ENCODE results near the gene SLX1A. TPM values are rescaled to one million over a fixed set of nuclear protein-coding genes. Genes with fewer than 3 reads are reported as not detected.

SLX1A gene
- total and polyA plus RNA-seq, 9 of the 15 experiments (the other 6 are each of a cell fraction or from before 2014, with no cell fraction given), result 2.3 to 86.5 (median 11.6) TPM

DNA sequence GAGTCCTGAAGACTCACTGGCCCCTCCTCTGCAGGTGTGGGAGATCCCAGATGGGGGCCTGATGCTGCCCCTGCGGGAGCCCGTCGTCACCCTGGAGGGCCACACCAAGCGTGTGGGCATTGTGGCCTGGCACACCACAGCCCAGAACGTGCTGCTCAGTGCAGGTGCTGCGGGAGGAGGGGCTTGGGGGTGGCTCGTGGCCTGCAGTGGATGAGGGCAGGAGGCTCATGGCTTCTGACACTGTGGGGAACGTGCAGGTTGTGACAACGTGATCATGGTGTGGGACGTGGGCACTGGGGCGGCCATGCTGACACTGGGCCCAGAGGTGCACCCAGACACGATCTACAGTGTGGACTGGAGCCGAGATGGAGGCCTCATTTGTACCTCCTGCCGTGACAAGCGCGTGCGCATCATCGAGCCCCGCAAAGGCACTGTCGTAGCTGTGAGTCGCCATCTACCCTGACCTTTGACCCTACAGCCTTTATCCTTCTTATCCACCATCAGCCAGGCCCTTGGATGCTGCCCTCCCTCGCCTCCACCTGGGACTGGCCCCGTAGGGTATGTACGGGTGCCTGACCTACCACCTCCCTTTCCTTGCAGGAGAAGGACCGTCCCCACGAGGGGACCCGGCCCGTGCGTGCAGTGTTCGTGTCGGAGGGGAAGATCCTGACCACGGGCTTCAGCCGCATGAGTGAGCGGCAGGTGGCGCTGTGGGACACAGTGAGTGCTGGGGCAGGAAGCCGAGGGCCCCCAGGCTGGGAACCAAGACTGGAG, 6.7 kb upstream of the SLX1A start (continued):
- TF ChIP-seq CBX1 (IDR thresholded peaks at IDR 0.05; ENCODE audit: low read depth) (0 out of 2 replicates have a peak, but pooled peaks have one; percentile 37), FOXK1 (CRISPR knock-in tag; IDR thresholded peaks at IDR 0.05; ENCODE audit: borderline replicate concordance) (peak; percentile 21; the same call in 1 of the 2 replicates), ZNF57 (CRISPR knock-in tag; IDR thresholded peaks at IDR 0.05) (no peak), TBL1XR1 (IDR thresholded peaks at IDR 0.05; ENCODE audit: low read length in 2 of 2) (no peak), NR3C1 (CRISPR knock-in tag; IDR thresholded peaks at IDR 0.05) (no peak), L3MBTL2 (IDR thresholded peaks at IDR 0.05) (peak; percentile 50), TEAD1 (CRISPR knock-in tag; IDR thresholded peaks at IDR 0.05) (peak in 1 of 2 experiments; percentile 74; a peak in 1 of 4 replicates), KLF6 (CRISPR knock-in tag; IDR thresholded peaks at IDR 0.05; ENCODE audit: borderline replicate concordance) (no peak), KHSRP (IDR thresholded peaks at IDR 0.05) (no peak), GABPB1 (CRISPR knock-in tag; IDR thresholded peaks at IDR 0.05) (peak; percentile 68; the same call in 1 of the 2 replicates), KDM4B (IDR thresholded peaks at IDR 0.05; ENCODE audit: borderline replicate concordance in 2 of 2, low read depth in 1 of 2) (no peak)
- TF ChIP-seq, protein P1, sequence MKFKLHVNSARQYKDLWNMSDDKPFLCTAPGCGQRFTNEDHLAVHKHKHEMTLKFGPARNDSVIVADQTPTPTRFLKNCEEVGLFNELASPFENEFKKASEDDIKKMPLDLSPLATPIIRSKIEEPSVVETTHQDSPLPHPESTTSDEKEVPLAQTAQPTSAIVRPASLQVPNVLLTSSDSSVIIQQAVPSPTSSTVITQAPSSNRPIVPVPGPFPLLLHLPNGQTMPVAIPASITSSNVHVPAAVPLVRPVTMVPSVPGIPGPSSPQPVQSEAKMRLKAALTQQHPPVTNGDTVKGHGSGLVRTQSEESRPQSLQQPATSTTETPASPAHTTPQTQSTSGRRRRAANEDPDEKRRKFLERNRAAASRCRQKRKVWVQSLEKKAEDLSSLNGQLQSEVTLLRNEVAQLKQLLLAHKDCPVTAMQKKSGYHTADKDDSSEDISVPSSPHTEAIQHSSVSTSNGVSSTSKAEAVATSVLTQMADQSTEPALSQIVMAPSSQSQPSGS (CRISPR knock-in tag; IDR thresholded peaks at IDR 0.05), result no peak
- TF ChIP-seq, protein P2, sequence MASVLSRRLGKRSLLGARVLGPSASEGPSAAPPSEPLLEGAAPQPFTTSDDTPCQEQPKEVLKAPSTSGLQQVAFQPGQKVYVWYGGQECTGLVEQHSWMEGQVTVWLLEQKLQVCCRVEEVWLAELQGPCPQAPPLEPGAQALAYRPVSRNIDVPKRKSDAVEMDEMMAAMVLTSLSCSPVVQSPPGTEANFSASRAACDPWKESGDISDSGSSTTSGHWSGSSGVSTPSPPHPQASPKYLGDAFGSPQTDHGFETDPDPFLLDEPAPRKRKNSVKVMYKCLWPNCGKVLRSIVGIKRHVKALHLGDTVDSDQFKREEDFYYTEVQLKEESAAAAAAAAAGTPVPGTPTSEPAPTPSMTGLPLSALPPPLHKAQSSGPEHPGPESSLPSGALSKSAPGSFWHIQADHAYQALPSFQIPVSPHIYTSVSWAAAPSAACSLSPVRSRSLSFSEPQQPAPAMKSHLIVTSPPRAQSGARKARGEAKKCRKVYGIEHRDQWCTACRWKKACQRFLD (CRISPR knock-in tag; IDR thresholded peaks at IDR 0.05), result 0 out of 2 replicates have a peak, but pooled peaks have one; percentile 33
- TF ChIP-seq, protein P3, sequence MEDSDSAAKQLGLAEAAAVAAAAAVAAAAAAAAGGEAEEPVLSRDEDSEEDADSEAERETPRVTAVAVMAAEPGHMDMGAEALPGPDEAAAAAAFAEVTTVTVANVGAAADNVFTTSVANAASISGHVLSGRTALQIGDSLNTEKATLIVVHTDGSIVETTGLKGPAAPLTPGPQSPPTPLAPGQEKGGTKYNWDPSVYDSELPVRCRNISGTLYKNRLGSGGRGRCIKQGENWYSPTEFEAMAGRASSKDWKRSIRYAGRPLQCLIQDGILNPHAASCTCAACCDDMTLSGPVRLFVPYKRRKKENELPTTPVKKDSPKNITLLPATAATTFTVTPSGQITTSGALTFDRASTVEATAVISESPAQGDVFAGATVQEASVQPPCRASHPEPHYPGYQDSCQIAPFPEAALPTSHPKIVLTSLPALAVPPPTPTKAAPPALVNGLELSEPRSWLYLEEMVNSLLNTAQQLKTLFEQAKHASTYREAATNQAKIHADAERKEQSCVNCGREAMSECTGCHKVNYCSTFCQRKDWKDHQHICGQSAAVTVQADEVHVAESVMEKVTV (CRISPR knock-in tag; IDR thresholded peaks at IDR 0.05), result no peak

All from K562 (cell line).